Astrocyte (in vitro differentiated cells and primary cell): ENCODE data around the gene B3GNT5.

Source experiments
- EZH2 ChIP-seq: IDR thresholded peaks from 2 replicates; pipeline ENCODE4 v1.6.1; 2012; ENCODE audit warnings: mild to moderate bottlenecking, low read length, inconsistent platforms; ENCODE audit not compliant: insufficient read depth
- TF ChIP-seq, protein P1 (sequence below): IDR thresholded peaks from 2 replicates; pipeline ENCODE4 v1.5.1; 2011; ENCODE audit warnings: low read depth, mild to moderate bottlenecking, inconsistent platforms, low read length, moderate library complexity; ENCODE audit not compliant: insufficient read depth

DNA sequence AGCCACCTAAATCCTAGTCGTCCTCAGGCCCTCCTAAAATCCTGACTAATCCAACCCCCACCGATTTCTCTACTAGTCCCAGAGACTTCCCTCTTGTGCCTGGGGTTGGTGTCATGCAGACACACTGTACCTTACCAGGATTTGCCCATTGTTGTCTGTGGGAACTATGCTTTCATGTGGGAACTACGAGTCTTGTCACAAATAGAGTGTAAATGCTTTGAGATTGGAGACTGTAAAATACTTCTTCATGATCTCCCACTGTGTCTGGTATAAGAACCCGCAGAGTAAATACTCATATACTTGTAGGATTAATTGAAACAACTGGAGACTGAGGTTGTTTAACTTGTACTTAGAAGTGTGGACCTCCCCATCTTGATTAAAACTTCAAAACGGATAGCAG, 11.2 kb downstream of the B3GNT5 start:
- TF ChIP-seq, protein P1, sequence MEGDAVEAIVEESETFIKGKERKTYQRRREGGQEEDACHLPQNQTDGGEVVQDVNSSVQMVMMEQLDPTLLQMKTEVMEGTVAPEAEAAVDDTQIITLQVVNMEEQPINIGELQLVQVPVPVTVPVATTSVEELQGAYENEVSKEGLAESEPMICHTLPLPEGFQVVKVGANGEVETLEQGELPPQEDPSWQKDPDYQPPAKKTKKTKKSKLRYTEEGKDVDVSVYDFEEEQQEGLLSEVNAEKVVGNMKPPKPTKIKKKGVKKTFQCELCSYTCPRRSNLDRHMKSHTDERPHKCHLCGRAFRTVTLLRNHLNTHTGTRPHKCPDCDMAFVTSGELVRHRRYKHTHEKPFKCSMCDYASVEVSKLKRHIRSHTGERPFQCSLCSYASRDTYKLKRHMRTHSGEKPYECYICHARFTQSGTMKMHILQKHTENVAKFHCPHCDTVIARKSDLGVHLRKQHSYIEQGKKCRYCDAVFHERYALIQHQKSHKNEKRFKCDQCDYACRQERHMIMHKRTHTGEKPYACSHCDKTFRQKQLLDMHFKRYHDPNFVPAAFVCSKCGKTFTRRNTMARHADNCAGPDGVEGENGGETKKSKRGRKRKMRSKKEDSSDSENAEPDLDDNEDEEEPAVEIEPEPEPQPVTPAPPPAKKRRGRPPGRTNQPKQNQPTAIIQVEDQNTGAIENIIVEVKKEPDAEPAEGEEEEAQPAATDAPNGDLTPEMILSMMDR, result no peak
- TF ChIP-seq EZH2, result no peak
